ENCODE results near the gene HEMGN.
"Not testable (repeated sequence)": the region's sequence is repeated elsewhere in the genome, so short reads cannot be mapped to it uniquely, and the experiment has no call there.

The HEMGN gene

DNA sequence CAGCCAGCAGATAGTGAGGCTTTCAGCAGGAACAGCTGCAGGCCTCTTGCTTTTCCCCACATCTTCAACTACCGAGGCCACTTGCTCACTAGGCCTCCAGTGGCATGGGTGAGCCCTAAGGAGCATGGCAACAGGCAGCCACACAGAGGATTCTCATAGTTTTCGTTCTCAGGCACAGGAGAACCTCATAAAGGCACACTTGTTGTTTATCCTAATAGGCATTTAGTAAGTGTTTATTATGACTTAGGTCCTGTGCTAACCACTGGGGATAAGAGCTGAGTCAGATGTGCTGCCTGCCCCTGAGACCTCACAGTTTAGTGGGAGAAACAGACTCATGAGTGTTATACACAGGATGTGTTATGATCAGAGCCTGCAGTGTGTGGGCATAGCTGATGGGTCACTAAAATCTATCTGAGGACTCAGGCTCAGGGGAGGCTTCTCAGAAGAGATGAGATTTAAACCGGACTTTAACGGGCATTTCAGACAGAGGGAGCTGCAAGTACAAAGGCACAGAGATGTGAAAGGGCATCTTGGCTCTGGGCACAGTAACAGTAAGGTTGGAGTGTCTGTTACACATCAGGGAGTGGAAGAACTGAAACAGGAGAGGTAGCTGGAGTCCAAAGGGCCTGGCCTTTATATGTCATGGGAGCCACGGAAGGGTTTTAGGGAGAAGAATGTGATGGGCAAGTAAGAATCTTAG lies 21.0 kb upstream of the HEMGN start:
- Histone ChIP-seq H3K9me3 (replicated peaks; ENCODE audit: insufficient read depth, low read length) (no peaks in the 10 kb centered on the region), H3K4me2 (ENCODE audit: low read depth, low read length) (no peak overlapping the region), H3K27me3 (replicated peaks; ENCODE audit: insufficient read depth, low read length) (no peaks in the 10 kb centered on the region), H3K4me3 (ENCODE audit: low read length) (no peak overlapping the region), H3K79me2 (ENCODE audit: low read length) (no peaks in the 10 kb centered on the region), H3K4me1 (ENCODE audit: low read length) (no peaks in the 10 kb centered on the region), H3K27ac (ENCODE audit: low read length) (no peak overlapping the region), H3K36me3 (replicated peaks; ENCODE audit: insufficient read depth, low read length) (no peaks in the 10 kb centered on the region), H3F3A (ENCODE audit: insufficient read depth, low read length) (no peaks in the 10 kb centered on the region), H4K20me1 (ENCODE audit: insufficient read depth, low read length) (no peaks in the 10 kb centered on the region), H2AFZ (ENCODE audit: low read length) (no peak overlapping the region), H3K9ac (ENCODE audit: low read length) (no peak overlapping the region), H3K9me2 (replicated peaks; ENCODE audit: insufficient read depth, low read length) (no peaks in the 10 kb centered on the region)
- no peak for TF ChIP-seq EZH2 (optimal IDR thresholded peaks at IDR 0.05; ENCODE audit: low read depth, low read length)
- TF ChIP-seq, protein P1, sequence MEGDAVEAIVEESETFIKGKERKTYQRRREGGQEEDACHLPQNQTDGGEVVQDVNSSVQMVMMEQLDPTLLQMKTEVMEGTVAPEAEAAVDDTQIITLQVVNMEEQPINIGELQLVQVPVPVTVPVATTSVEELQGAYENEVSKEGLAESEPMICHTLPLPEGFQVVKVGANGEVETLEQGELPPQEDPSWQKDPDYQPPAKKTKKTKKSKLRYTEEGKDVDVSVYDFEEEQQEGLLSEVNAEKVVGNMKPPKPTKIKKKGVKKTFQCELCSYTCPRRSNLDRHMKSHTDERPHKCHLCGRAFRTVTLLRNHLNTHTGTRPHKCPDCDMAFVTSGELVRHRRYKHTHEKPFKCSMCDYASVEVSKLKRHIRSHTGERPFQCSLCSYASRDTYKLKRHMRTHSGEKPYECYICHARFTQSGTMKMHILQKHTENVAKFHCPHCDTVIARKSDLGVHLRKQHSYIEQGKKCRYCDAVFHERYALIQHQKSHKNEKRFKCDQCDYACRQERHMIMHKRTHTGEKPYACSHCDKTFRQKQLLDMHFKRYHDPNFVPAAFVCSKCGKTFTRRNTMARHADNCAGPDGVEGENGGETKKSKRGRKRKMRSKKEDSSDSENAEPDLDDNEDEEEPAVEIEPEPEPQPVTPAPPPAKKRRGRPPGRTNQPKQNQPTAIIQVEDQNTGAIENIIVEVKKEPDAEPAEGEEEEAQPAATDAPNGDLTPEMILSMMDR (IDR thresholded peaks at IDR 0.05; ENCODE audit: low read length) = no peak
- no peak for TF ChIP-seq EZH2phosphoT487 (IDR thresholded peaks at IDR 0.05; ENCODE audit: low read length)
- no peak for DNase-seq

DNA sequence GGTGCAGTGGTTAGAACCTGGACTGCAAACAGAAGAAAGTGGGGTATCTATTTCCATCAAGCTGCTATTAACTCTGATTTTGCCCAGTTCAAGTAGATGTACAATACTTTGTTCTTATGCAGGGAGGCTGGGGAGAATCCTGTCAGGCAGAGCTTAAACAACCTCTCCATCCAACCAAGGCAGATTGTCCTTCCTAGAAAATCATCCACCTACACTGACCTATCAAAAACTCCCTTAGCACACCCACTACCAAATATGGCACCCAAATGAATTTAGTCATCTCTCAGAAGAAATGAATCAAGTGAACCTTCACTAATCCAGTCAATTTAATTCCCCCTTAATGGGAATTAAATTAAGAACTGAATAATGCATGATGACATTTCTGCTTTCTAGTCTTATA lies 18.4 kb upstream of the HEMGN start:
- H3K27ac ChIP-seq (ENCODE audit: low read length) = no peak overlapping the region
- no peaks in the 10 kb centered on the region for H3K9me2 ChIP-seq (replicated peaks; ENCODE audit: insufficient read depth, low read length)
- no peak for TF ChIP-seq EZH2phosphoT487 (IDR thresholded peaks at IDR 0.05; ENCODE audit: low read length)
- TF ChIP-seq EZH2 (optimal IDR thresholded peaks at IDR 0.05; ENCODE audit: low read depth, low read length) = no peak
- TF ChIP-seq, protein P1 (IDR thresholded peaks at IDR 0.05; ENCODE audit: low read length) = no peak
- peaks cover 1% of the 10 kb centered on the region for H3K4me1 ChIP-seq (ENCODE audit: low read length)
- H3K4me2 ChIP-seq (ENCODE audit: low read depth, low read length) = no peak overlapping the region
- no peak for DNase-seq
- no peaks in the 10 kb centered on the region for H3K27me3 ChIP-seq (replicated peaks; ENCODE audit: insufficient read depth, low read length)
- no peak overlapping the region for H2AFZ ChIP-seq (ENCODE audit: low read length)
- H3F3A ChIP-seq (ENCODE audit: insufficient read depth, low read length) = no peaks in the 10 kb centered on the region
- H3K79me2 ChIP-seq (ENCODE audit: low read length) = no peaks in the 10 kb centered on the region
- H3K9ac ChIP-seq (ENCODE audit: low read length) = no peak overlapping the region
- H3K4me3 ChIP-seq (ENCODE audit: low read length) = no peak overlapping the region
- H4K20me1 ChIP-seq (ENCODE audit: insufficient read depth, low read length) = no peaks in the 10 kb centered on the region
- H3K9me3 ChIP-seq (replicated peaks; ENCODE audit: insufficient read depth, low read length) = no peaks in the 10 kb centered on the region
- H3K36me3 ChIP-seq (replicated peaks; ENCODE audit: insufficient read depth, low read length) = no peaks in the 10 kb centered on the region

DNA sequence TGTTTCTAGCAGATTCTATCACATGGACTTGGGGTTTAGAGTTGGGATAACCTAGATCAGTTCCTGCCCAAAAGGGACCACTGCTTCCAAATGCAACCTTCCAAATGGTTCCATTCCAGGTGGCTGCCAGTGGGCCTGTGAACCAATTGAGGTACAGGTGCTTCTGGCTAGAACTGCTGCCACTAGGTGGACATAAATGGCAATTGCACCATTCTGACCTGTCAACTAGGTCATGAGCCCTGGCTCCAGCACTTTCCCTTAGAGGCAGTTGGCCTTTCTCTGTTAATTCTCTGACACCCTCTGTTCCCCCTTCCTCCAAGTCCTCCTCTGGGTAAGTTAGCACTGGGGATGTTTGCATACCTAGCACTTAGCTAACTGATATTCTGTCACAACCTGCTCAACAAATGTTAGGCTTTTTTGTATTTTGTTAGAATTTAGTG lies 16.6 kb upstream of the HEMGN start:
- Histone ChIP-seq H4K20me1 (ENCODE audit: insufficient read depth, low read length) (no peaks in the 10 kb centered on the region), H3K9me3 (replicated peaks; ENCODE audit: insufficient read depth, low read length) (no peaks in the 10 kb centered on the region), H3K4me2 (ENCODE audit: low read depth, low read length) (no peak overlapping the region), H2AFZ (ENCODE audit: low read length) (peak overlapping the region; percentile 27), H3K9ac (ENCODE audit: low read length) (no peak overlapping the region), H3K27me3 (replicated peaks; ENCODE audit: insufficient read depth, low read length) (no peaks in the 10 kb centered on the region), H3K27ac (ENCODE audit: low read length) (no peak overlapping the region), H3K4me3 (ENCODE audit: low read length) (no peak overlapping the region), H3F3A (ENCODE audit: insufficient read depth, low read length) (no peaks in the 10 kb centered on the region), H3K9me2 (replicated peaks; ENCODE audit: insufficient read depth, low read length) (no peaks in the 10 kb centered on the region), H3K4me1 (ENCODE audit: low read length) (peaks cover 10% of the 10 kb centered on the region), H3K36me3 (replicated peaks; ENCODE audit: insufficient read depth, low read length) (no peaks in the 10 kb centered on the region), H3K79me2 (ENCODE audit: low read length) (no peaks in the 10 kb centered on the region)
- DNase-seq = peak; percentile 88
- TF ChIP-seq, protein P1 (IDR thresholded peaks at IDR 0.05; ENCODE audit: low read length) = peak; percentile 88
- TF ChIP-seq EZH2 (optimal IDR thresholded peaks at IDR 0.05; ENCODE audit: low read depth, low read length) = no peak

DNA sequence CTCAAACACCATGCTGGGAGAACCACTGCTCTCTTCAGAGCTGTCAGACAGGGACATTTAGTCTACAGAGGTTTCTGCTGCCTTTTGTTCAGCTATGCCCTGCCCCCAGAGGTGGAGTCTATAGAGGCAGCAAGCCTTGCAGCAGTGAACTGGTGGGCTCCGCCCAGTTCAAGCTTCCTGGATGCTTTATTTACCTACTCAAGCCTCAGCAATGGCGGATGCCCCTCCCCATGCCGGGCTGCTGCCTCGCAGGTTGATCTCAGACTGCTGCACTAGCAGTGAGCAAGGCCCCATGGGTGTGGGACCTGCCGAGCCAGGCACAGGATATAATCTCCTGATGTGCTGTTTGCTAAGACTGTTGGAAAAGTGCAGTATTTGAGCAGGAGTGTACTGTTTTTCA lies 12.9 kb upstream of the HEMGN start:
- not testable (repeated sequence) for H4K20me1 ChIP-seq (ENCODE audit: insufficient read depth, low read length); H3K4me3 ChIP-seq (ENCODE audit: low read length); H3K27ac ChIP-seq (ENCODE audit: low read length); H3K9me2 ChIP-seq (replicated peaks; ENCODE audit: insufficient read depth, low read length); H3K4me1 ChIP-seq (ENCODE audit: low read length); H3K9me3 ChIP-seq (replicated peaks; ENCODE audit: insufficient read depth, low read length); H3K27me3 ChIP-seq (replicated peaks; ENCODE audit: insufficient read depth, low read length); H3F3A ChIP-seq (ENCODE audit: insufficient read depth, low read length); H3K79me2 ChIP-seq (ENCODE audit: low read length); H3K36me3 ChIP-seq (replicated peaks; ENCODE audit: insufficient read depth, low read length)
- Histone ChIP-seq H3K9ac (ENCODE audit: low read length) (peak overlapping the region; percentile 16; the same call in 1 of the 2 replicates), H3K4me2 (ENCODE audit: low read depth, low read length) (peak overlapping the region; percentile 48; the same call in 1 of the 2 replicates), H2AFZ (ENCODE audit: low read length) (peak overlapping the region; percentile 67)
- DNase-seq = peak; percentile 86

DNA sequence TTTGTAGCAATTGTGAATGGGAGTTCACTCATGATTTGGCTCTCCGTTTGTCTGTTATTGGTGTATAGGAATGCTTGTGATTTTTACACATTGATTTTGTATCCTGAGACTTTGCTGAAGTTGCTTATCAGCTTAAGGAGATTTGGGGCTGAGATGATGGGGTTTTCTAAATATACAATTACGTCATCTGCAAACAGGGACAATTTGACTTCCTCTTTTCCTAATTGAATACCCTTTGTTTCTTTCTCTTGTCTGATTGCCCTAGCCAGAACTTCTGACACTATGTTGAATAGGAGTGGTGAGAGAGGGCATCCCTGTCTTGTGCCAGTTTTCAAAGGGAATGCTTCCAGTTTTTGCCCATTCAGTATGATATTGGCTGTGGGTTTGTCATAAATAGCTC lies 9.1 kb upstream of the HEMGN start:
- not testable (repeated sequence) for H3K9me2 ChIP-seq (replicated peaks; ENCODE audit: insufficient read depth, low read length); H3K27me3 ChIP-seq (replicated peaks; ENCODE audit: insufficient read depth, low read length); H2AFZ ChIP-seq (ENCODE audit: low read length); H3K4me3 ChIP-seq (ENCODE audit: low read length); H3K36me3 ChIP-seq (replicated peaks; ENCODE audit: insufficient read depth, low read length); H3K4me2 ChIP-seq (ENCODE audit: low read depth, low read length); H3K27ac ChIP-seq (ENCODE audit: low read length); H3K9ac ChIP-seq (ENCODE audit: low read length); H3K9me3 ChIP-seq (replicated peaks; ENCODE audit: insufficient read depth, low read length); H3K79me2 ChIP-seq (ENCODE audit: low read length); H3F3A ChIP-seq (ENCODE audit: insufficient read depth, low read length); DNase-seq; H4K20me1 ChIP-seq (ENCODE audit: insufficient read depth, low read length)
- H3K4me1 ChIP-seq (ENCODE audit: low read length) = peaks cover 18% of the 10 kb centered on the region
